Panc1 (cell line): ENCODE results near the gene DZIP3.

Source experiments
- TF ChIP-seq, protein P1 (sequence below): fragments of 450-650 bp; IDR thresholded peaks from 2 replicates; pipeline ENCODE4 v1.5.1; 2017; ENCODE audit warnings: mild to moderate bottlenecking
- TF ChIP-seq, protein P2 (sequence below), 2 experiments: IDR thresholded peaks; 2 replicates each; pipeline ENCODE4 v1.6.1; 2011 to 2012; ENCODE audit warnings: low read depth in 2 of 2, control low read depth in 1 of 2, low read length in 1 of 2, mild to moderate bottlenecking in 1 of 2, moderate library complexity in 1 of 2; ENCODE audit not compliant: insufficient read depth in 1 of 2

DNA sequence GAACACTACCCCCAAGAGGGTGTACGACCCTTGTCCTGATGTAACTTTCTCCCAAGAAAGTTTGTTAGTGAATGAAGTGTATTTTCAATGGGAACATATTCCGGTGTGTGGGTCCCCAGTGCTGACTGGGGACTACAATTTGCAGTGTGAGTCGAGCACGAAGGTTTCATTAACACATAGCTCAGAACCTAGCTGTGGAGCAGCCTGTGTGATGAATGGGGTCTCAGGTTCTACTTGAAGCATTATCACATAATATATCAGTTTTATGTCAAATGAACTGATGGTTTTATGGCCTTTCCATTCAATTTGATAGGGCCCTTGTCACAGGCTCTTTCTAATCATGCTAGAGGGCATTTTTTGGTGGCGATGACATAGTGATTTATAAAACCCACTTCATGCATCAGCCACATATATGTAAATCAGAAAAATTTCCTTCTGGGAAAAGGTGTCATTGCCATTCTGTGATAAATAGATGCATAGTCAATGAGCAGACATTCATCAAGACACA lies 123.5 kb downstream of the DZIP3 start:
- TF ChIP-seq, protein P1, sequence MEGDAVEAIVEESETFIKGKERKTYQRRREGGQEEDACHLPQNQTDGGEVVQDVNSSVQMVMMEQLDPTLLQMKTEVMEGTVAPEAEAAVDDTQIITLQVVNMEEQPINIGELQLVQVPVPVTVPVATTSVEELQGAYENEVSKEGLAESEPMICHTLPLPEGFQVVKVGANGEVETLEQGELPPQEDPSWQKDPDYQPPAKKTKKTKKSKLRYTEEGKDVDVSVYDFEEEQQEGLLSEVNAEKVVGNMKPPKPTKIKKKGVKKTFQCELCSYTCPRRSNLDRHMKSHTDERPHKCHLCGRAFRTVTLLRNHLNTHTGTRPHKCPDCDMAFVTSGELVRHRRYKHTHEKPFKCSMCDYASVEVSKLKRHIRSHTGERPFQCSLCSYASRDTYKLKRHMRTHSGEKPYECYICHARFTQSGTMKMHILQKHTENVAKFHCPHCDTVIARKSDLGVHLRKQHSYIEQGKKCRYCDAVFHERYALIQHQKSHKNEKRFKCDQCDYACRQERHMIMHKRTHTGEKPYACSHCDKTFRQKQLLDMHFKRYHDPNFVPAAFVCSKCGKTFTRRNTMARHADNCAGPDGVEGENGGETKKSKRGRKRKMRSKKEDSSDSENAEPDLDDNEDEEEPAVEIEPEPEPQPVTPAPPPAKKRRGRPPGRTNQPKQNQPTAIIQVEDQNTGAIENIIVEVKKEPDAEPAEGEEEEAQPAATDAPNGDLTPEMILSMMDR: no peak
- TF ChIP-seq, protein P2, sequence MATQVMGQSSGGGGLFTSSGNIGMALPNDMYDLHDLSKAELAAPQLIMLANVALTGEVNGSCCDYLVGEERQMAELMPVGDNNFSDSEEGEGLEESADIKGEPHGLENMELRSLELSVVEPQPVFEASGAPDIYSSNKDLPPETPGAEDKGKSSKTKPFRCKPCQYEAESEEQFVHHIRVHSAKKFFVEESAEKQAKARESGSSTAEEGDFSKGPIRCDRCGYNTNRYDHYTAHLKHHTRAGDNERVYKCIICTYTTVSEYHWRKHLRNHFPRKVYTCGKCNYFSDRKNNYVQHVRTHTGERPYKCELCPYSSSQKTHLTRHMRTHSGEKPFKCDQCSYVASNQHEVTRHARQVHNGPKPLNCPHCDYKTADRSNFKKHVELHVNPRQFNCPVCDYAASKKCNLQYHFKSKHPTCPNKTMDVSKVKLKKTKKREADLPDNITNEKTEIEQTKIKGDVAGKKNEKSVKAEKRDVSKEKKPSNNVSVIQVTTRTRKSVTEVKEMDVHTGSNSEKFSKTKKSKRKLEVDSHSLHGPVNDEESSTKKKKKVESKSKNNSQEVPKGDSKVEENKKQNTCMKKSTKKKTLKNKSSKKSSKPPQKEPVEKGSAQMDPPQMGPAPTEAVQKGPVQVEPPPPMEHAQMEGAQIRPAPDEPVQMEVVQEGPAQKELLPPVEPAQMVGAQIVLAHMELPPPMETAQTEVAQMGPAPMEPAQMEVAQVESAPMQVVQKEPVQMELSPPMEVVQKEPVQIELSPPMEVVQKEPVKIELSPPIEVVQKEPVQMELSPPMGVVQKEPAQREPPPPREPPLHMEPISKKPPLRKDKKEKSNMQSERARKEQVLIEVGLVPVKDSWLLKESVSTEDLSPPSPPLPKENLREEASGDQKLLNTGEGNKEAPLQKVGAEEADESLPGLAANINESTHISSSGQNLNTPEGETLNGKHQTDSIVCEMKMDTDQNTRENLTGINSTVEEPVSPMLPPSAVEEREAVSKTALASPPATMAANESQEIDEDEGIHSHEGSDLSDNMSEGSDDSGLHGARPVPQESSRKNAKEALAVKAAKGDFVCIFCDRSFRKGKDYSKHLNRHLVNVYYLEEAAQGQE (IDR thresholded peaks at IDR 0.05; ENCODE audit: insufficient read depth in 1 of 2, low read depth in 2 of 2, low read length in 1 of 2): no peak
